Lower lobe of right lung (tissue), 2 donors: ENCODE measurements around the gene STXBP1. TPM values are rescaled to one million over a fixed set of nuclear protein-coding genes. Genes with fewer than 3 reads are reported as not detected.

Experiments
- ATAC-seq, 2 donors: fragments of 200-7000 bp; cut with Tn5 transposase; one replicate each; pipeline ENCODE4 v1.9.1; 2020 to 2022; ENCODE audit warnings: mild to moderate bottlenecking in 2 of 2, moderate library complexity in 2 of 2
- DNase-seq: peaks from one replicate; pipeline ENCODE4 v3.0.0-alpha.2; 2020
- H3K27ac ChIP-seq: fragments of 200-600 bp; one replicate; pipeline ENCODE4 v1.8.0; 2022
- H3K27me3 ChIP-seq: fragments of 200-600 bp; one replicate; pipeline ENCODE4 v1.8.0; 2022; ENCODE audit warnings: low read depth
- H3K36me3 ChIP-seq: fragments of 200-600 bp; one replicate; pipeline ENCODE4 v1.8.0; 2022; ENCODE audit warnings: mild to moderate bottlenecking
- H3K4me1 ChIP-seq: fragments of 200-600 bp; one replicate; pipeline ENCODE4 v1.8.0; 2022
- H3K4me3 ChIP-seq: fragments of 200-600 bp; one replicate; pipeline ENCODE4 v1.8.0; 2022; ENCODE audit warnings: mild to moderate bottlenecking
- H3K9me3 ChIP-seq: fragments of 200-600 bp; one replicate; pipeline ENCODE4 v1.8.0; 2022
- intact Hi-C: fragments of 100-400 bp; cut with DNase I; formaldehyde crosslinking; loops from one replicate; pipeline ENCODE4 v1.11.0; 2022
- total RNA-seq: library from RNA; stranded (reverse); fragmentation: NEBNext Ultra II Directional; extraction: Animal tissue kit (Norgen Biotek cat#: 25700); gene quantifications from one replicate; pipeline ENCODE4 v1.2.1, GENCODE V29; 2021
- TF ChIP-seq, protein P1 (sequence below): fragments of 200-600 bp; IDR thresholded peaks from one replicate; pipeline ENCODE4 v1.8.0; 2022; ENCODE audit warnings: antibody characterized with exemption, mild to moderate bottlenecking
- donor health status: DM: no; HTN: yes; CAD: no; lungs with severe emphysema.

STXBP1 gene
- total RNA-seq, 1 donor from 2014 or later = 88.6 TPM

DNA sequence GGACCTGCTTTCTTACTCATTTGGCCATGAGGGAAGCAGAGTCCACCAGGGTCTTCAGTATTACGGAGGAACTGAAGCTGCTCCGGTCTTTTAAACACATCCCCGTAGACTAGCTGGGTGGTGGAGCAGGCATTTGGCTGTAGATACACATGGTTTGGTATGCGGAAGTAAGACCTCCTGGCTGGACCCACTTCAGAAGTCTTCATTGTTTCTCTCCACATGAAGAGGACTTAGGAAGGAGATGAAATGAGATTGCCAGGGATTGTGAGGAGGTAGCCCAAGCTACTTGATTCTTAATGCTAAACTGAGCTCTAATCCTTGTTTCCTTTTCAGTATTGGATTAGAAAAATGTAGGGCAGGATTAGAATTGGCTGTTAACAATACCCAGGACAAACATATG is 32.9 kb downstream of the STXBP1 start:
- H3K27ac ChIP-seq = peak overlapping the region; percentile 51

DNA sequence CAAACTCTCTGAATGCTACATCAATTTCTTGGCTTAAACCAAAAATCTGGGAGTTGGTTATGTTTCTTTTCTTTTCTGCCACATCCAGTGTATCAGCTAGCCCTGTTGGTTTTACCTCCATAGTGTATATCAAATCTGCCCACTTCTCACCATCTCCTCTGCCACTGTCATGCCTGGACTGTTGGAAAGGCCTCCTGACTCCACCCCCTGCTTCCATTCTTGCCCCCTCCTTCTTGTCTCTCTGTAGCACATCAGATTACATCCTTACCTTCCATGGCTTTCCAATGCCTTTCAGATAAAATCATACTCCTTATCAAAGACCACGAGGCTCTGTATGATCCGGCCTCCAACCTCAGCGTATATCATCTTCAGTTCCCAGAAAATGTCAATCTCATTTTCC is 35.4 kb downstream of the STXBP1 start:
- Histone ChIP-seq H3K4me1 (peaks cover 35% of the 10 kb centered on the region), H3K27ac (no peak overlapping the region), H3K36me3 (peaks cover 10% of the 10 kb centered on the region), H3K27me3 (no peaks in the 10 kb centered on the region), H3K9me3 (no peaks in the 10 kb centered on the region), H3K4me3 (no peak overlapping the region)
- no peak for ATAC-seq
- intact Hi-C loops = no loop called here
- TF ChIP-seq, protein P1, sequence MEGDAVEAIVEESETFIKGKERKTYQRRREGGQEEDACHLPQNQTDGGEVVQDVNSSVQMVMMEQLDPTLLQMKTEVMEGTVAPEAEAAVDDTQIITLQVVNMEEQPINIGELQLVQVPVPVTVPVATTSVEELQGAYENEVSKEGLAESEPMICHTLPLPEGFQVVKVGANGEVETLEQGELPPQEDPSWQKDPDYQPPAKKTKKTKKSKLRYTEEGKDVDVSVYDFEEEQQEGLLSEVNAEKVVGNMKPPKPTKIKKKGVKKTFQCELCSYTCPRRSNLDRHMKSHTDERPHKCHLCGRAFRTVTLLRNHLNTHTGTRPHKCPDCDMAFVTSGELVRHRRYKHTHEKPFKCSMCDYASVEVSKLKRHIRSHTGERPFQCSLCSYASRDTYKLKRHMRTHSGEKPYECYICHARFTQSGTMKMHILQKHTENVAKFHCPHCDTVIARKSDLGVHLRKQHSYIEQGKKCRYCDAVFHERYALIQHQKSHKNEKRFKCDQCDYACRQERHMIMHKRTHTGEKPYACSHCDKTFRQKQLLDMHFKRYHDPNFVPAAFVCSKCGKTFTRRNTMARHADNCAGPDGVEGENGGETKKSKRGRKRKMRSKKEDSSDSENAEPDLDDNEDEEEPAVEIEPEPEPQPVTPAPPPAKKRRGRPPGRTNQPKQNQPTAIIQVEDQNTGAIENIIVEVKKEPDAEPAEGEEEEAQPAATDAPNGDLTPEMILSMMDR = no peak
- no peak for DNase-seq

More for the DNA sequence above, 32.9 kb downstream of the STXBP1 start:
- Histone ChIP-seq H3K9me3 (no peaks in the 10 kb centered on the region), H3K4me3 (peak overlapping the region; percentile 9), H3K36me3 (no peaks in the 10 kb centered on the region), H3K4me1 (peaks cover 41% of the 10 kb centered on the region), H3K27me3 (no peaks in the 10 kb centered on the region)
- DNase-seq (no peak), ATAC-seq (peak; percentile 52 to 61)
- TF ChIP-seq, protein P1 = no peak
- intact Hi-C loops = no loop called here

DNA sequence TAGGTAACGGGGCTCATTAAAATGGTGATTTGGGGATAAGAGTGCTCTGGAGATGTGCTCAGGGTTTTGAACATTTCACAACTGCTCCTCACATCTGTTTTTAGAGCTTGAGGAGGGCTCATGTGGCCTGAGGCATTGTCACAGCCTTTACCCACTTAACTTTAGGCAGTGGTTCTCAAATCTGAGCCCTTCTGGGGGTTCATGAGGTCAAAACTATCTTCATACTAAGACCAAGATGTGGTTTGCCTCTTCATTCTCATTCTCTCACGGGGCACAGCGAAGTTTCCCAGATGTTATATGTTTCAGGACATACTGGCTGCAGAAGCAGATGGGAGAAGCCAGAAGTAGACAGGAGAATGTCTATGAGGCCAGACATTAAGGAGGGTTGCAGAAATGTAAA is 38.4 kb downstream of the STXBP1 start:
- Histone ChIP-seq H3K27ac (no peak overlapping the region), H3K27me3 (no peaks in the 10 kb centered on the region), H3K36me3 (peaks cover 41% of the 10 kb centered on the region), H3K9me3 (no peaks in the 10 kb centered on the region), H3K4me1 (peaks cover 16% of the 10 kb centered on the region), H3K4me3 (no peak overlapping the region)
- no peak for ATAC-seq
- TF ChIP-seq, protein P1 = no peak
- no peak for DNase-seq
- intact Hi-C loops = no loop called here

DNA sequence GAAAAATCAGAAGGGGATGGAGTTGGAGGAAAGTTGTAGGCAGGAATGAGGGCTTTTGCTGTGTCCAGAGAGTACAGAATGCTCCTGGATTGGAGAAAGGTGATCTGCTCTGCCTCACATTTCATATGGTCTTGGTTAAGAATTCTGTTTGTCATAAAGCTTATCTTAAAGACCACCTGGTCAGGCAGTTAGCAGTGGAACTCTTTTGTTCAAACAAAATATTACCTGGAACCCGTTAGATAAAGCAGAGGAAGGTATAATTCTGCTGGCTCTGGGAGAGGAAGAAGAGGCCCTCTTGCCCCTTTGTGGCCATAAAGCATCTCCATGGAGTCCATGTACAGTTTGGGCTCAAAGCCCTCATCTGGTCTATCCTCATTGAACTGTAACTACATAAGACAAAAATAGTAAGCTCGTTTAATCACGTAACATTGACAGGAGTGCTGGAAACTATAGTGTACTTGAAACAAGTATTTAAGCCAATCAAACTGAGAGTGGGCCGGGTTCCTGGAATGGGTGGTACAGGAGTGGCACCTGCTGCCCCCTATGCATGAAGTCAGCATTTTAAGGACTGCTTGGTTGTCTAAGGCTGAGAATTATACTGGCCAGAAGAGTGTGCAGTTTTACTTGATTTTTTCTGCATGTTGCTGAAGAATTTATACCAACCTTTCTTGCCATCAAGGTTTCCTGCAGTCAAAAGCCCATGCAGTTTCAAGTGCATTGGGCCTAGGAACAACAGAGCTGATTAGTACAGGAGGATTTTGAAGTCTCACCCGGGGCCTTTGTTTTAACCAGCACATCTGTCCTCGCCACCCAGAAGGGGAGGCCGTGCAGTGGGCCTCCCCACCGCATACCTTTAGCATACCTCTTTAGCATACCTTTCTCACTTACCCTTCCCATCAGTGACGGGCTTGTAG is 39.9 kb downstream of the STXBP1 start:
- Histone ChIP-seq H3K4me3 (no peak overlapping the region), H3K27ac (peak overlapping the region; percentile 3), H3K4me1 (peaks cover 11% of the 10 kb centered on the region), H3K9me3 (no peaks in the 10 kb centered on the region), H3K27me3 (no peaks in the 10 kb centered on the region), H3K36me3 (peaks cover 44% of the 10 kb centered on the region)
- ATAC-seq (peak; percentile 56 to 77), DNase-seq (no peak)
- intact Hi-C loops = no loop called here
- TF ChIP-seq, protein P1 = no peak

DNA sequence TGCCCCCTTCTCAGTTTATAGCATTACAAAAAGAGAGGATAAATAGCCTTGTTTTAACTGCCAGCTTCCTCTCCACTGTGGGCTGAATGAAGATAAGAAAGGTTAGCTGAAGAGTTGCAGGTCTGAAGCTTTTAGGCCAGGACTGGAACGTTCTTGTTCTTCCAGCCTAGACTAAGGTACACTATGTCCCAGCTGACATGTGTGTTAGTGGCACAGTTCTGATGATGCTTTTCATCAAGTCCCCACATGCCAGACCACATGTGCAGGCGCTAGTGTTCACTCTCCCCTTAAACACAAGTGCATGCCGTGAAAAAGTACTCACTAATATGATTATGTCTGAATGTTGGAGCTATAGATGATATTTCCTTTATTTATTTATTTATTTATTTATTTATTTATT is 40.7 kb downstream of the STXBP1 start:
- Histone ChIP-seq H3K36me3 (peaks cover 44% of the 10 kb centered on the region), H3K27ac (peak overlapping the region; percentile 3), H3K4me1 (peaks cover 11% of the 10 kb centered on the region), H3K4me3 (no peak overlapping the region), H3K27me3 (no peaks in the 10 kb centered on the region), H3K9me3 (no peaks in the 10 kb centered on the region)
- intact Hi-C loops = no loop called here
- TF ChIP-seq, protein P1 = no peak
- ATAC-seq = no peak
- no peak for DNase-seq
